WTC11 (cell line): Measurements from ENCODE around the gene CEP57L1. TPM values are rescaled to one million over a fixed set of nuclear protein-coding genes. Genes with fewer than 3 reads are reported as not detected.

Source experiments
- ATAC-seq: fragments of 200-7000 bp; cut with Tn5 transposase; 2 replicates; pipeline ENCODE4 v1.10.0; 2021; ENCODE audit warnings: mild to moderate bottlenecking, moderate library complexity
- CTCF ChIA-PET: fragments of 300-600 bp; sonication (Branson Sonifier 250); formaldehyde crosslinking; loops from one replicate; lab custom pipeline; 2021; ENCODE audit warnings: antibody characterized with exemption; lab: Charles Lee
- POLR2A ChIA-PET: fragments of 350-600 bp; sonication (Branson Sonifier 250); formaldehyde crosslinking; loops from one replicate; lab custom pipeline; 2021; ENCODE audit warnings: antibody characterized with exemption; lab: Charles Lee
- DNase-seq: peaks from one replicate; pipeline ENCODE4 v3.0.0; 2021; ENCODE audit warnings: low spot score
- H3K27ac Mint-ChIP-seq: 2 replicates; pipeline ENCODE4 v1.8.0; 2021; ENCODE audit warnings: mixed read lengths
- H3K27me3 Mint-ChIP-seq: 2 replicates; pipeline ENCODE4 v1.8.0; 2021; ENCODE audit warnings: low read depth, mild to moderate bottlenecking, moderate library complexity, mixed read lengths
- H3K36me3 Mint-ChIP-seq: 2 replicates; pipeline ENCODE4 v1.8.0; 2021; ENCODE audit warnings: mixed read lengths
- H3K4me1 Mint-ChIP-seq: 2 replicates; pipeline ENCODE4 v1.8.0; 2022; ENCODE audit warnings: mixed read lengths
- H3K4me3 Mint-ChIP-seq: 2 replicates; pipeline ENCODE4 v1.8.0; 2021; ENCODE audit warnings: mild to moderate bottlenecking, moderate library complexity, mixed read lengths
- H3K9me3 Mint-ChIP-seq: 2 replicates; pipeline ENCODE4 v1.8.0; 2021; ENCODE audit warnings: mixed read lengths
- CBFB ChIP-seq: sonication (generic); formaldehyde crosslinking; IDR thresholded peaks from 2 replicates; pipeline ENCODE4 v1.8.1; 2022; ENCODE audit warnings: mild to moderate bottlenecking, low read depth, missing genetic modification reagents
- ELF4 ChIP-seq: sonication (generic); formaldehyde crosslinking; IDR thresholded peaks from 2 replicates; pipeline ENCODE4 v1.8.1; 2022; ENCODE audit warnings: low read depth, mild to moderate bottlenecking, moderate library complexity, missing genetic modification reagents
- FOXK1 ChIP-seq: sonication (generic); formaldehyde crosslinking; IDR thresholded peaks from 2 replicates; pipeline ENCODE4 v1.8.0; 2022; ENCODE audit warnings: mild to moderate bottlenecking, moderate library complexity, missing genetic modification reagents
- GABPB1 ChIP-seq: sonication (generic); formaldehyde crosslinking; IDR thresholded peaks from 2 replicates; pipeline ENCODE4 v1.8.1; 2023; ENCODE audit warnings: mild to moderate bottlenecking, missing genetic modification reagents
- GRHL2 ChIP-seq: fragments of 250-450 bp; sonication (Bioruptor Pico); IDR thresholded peaks from 2 replicates; pipeline ENCODE4 v1.8.0; 2022; ENCODE audit warnings: mild to moderate bottlenecking, moderate library complexity; ENCODE audit not compliant: insufficient replicate concordance, severe bottlenecking
- GTF2I ChIP-seq: fragments of 250-450 bp; sonication (Bioruptor Pico); conservative IDR thresholded peaks from 2 replicates; pipeline ENCODE4 v1.4.0; 2021; ENCODE audit warnings: mild to moderate bottlenecking
- NFYB ChIP-seq: sonication (generic); formaldehyde crosslinking; conservative IDR thresholded peaks from 2 replicates; pipeline ENCODE4 v1.8.0; 2022; ENCODE audit warnings: low read depth, missing genetic modification reagents
- NR1H2 ChIP-seq: sonication (generic); formaldehyde crosslinking; IDR thresholded peaks from 2 replicates; pipeline ENCODE4 v1.9.0; 2021; ENCODE audit warnings: mild to moderate bottlenecking, moderate library complexity, missing genetic modification reagents
- NR2C2 ChIP-seq: sonication (generic); formaldehyde crosslinking; IDR thresholded peaks from 2 replicates; pipeline ENCODE4 v1.8.0; 2022; ENCODE audit warnings: mild to moderate bottlenecking, missing genetic modification reagents
- NR3C1 ChIP-seq: sonication (generic); formaldehyde crosslinking; conservative IDR thresholded peaks from 2 replicates; pipeline ENCODE4 v1.8.1; 2023; ENCODE audit warnings: low read depth, mild to moderate bottlenecking, missing genetic modification reagents
- PRRX2 ChIP-seq: fragments of 250-450 bp; sonication (Bioruptor Pico); IDR thresholded peaks from 2 replicates; pipeline ENCODE4 v1.8.0; 2021; ENCODE audit warnings: mild to moderate bottlenecking
- SMAD4 ChIP-seq: sonication (generic); formaldehyde crosslinking; IDR thresholded peaks from 2 replicates; pipeline ENCODE4 v1.8.0; 2022; ENCODE audit warnings: mild to moderate bottlenecking, missing genetic modification reagents
- TCF7 ChIP-seq: sonication (generic); formaldehyde crosslinking; IDR thresholded peaks from 2 replicates; pipeline ENCODE4 v1.8.0; 2022; ENCODE audit warnings: mild to moderate bottlenecking, low read depth, missing genetic modification reagents, moderate library complexity
- TEAD1 ChIP-seq: sonication (generic); formaldehyde crosslinking; IDR thresholded peaks from 2 replicates; pipeline ENCODE4 v1.8.0; 2022; ENCODE audit warnings: mild to moderate bottlenecking, missing genetic modification reagents
- USF1 ChIP-seq: sonication (generic); formaldehyde crosslinking; IDR thresholded peaks from 2 replicates; pipeline ENCODE4 v1.8.0; 2022; ENCODE audit warnings: mild to moderate bottlenecking, missing genetic modification reagents
- USF2 ChIP-seq: sonication (generic); formaldehyde crosslinking; IDR thresholded peaks from 2 replicates; pipeline ENCODE4 v1.8.1; 2023; ENCODE audit warnings: mild to moderate bottlenecking, missing genetic modification reagents, moderate library complexity
- ZNF121 ChIP-seq: sonication (generic); formaldehyde crosslinking; IDR thresholded peaks from 2 replicates; pipeline ENCODE4 v1.8.0; 2023; ENCODE audit warnings: missing genetic modification reagents
- ZNF263 ChIP-seq: sonication (generic); formaldehyde crosslinking; IDR thresholded peaks from 2 replicates; pipeline ENCODE4 v1.8.1; 2022; ENCODE audit warnings: low read depth, mild to moderate bottlenecking, moderate library complexity, missing genetic modification reagents
- ZNF512 ChIP-seq: sonication (generic); formaldehyde crosslinking; IDR thresholded peaks from 2 replicates; pipeline ENCODE4 v1.8.1; 2022; ENCODE audit warnings: missing genetic modification reagents, borderline replicate concordance
- total RNA-seq: library from RNA; stranded (reverse); gene quantifications from 3 replicates; pipeline ENCODE4 v1.2.3, GENCODE V29; 2021
- TF ChIP-seq, protein P1 (sequence below): sonication (generic); formaldehyde crosslinking; IDR thresholded peaks from 2 replicates; pipeline ENCODE4 v1.8.0; 2022; ENCODE audit warnings: missing genetic modification reagents
- TF ChIP-seq, protein P2 (sequence below): sonication (generic); formaldehyde crosslinking; IDR thresholded peaks from 2 replicates; pipeline ENCODE4 v1.8.1; 2023; ENCODE audit warnings: mild to moderate bottlenecking, missing genetic modification reagents

CEP57L1 gene
- total RNA-seq, 1 experiment from 2014 or later = 13.1 TPM

DNA sequence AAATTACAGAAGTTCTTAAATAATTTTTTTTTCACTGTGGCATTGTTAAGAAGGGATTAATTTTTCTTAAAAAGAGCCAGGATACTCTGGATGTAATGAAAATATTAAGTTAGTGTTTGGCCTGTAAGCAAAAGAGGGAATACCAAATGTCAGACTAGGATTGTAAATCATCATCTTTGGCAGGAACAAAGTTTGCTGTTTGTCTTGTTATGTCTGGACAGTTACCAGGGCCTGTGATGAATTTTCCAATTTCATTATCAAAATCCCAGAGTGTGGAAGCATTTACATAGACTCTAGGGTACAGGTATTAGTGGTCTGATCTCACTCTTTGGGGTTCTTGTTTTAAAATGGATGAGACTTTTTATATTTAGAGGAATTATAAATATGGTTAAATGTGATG, 26.1 kb downstream of the CEP57L1 start (continued):
- TF ChIP-seq, protein P1, sequence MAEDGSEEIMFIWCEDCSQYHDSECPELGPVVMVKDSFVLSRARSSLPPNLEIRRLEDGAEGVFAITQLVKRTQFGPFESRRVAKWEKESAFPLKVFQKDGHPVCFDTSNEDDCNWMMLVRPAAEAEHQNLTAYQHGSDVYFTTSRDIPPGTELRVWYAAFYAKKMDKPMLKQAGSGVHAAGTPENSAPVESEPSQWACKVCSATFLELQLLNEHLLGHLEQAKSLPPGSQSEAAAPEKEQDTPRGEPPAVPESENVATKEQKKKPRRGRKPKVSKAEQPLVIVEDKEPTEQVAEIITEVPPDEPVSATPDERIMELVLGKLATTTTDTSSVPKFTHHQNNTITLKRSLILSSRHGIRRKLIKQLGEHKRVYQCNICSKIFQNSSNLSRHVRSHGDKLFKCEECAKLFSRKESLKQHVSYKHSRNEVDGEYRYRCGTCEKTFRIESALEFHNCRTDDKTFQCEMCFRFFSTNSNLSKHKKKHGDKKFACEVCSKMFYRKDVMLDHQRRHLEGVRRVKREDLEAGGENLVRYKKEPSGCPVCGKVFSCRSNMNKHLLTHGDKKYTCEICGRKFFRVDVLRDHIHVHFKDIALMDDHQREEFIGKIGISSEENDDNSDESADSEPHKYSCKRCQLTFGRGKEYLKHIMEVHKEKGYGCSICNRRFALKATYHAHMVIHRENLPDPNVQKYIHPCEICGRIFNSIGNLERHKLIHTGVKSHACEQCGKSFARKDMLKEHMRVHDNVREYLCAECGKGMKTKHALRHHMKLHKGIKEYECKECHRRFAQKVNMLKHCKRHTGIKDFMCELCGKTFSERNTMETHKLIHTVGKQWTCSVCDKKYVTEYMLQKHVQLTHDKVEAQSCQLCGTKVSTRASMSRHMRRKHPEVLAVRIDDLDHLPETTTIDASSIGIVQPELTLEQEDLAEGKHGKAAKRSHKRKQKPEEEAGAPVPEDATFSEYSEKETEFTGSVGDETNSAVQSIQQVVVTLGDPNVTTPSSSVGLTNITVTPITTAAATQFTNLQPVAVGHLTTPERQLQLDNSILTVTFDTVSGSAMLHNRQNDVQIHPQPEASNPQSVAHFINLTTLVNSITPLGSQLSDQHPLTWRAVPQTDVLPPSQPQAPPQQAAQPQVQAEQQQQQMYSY (CRISPR knock-in tag) = no peak
- no peak for TF ChIP-seq NR3C1 (CRISPR knock-in tag)
- TF ChIP-seq TEAD1 (CRISPR knock-in tag) = no peak
- TF ChIP-seq USF2 (CRISPR knock-in tag) = no peak
- TF ChIP-seq NFYB (CRISPR knock-in tag) = no peak
- TF ChIP-seq, protein P2, sequence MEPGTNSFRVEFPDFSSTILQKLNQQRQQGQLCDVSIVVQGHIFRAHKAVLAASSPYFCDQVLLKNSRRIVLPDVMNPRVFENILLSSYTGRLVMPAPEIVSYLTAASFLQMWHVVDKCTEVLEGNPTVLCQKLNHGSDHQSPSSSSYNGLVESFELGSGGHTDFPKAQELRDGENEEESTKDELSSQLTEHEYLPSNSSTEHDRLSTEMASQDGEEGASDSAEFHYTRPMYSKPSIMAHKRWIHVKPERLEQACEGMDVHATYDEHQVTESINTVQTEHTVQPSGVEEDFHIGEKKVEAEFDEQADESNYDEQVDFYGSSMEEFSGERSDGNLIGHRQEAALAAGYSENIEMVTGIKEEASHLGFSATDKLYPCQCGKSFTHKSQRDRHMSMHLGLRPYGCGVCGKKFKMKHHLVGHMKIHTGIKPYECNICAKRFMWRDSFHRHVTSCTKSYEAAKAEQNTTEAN (CRISPR knock-in tag) = no peak
- TF ChIP-seq NR1H2 = no peak

DNA sequence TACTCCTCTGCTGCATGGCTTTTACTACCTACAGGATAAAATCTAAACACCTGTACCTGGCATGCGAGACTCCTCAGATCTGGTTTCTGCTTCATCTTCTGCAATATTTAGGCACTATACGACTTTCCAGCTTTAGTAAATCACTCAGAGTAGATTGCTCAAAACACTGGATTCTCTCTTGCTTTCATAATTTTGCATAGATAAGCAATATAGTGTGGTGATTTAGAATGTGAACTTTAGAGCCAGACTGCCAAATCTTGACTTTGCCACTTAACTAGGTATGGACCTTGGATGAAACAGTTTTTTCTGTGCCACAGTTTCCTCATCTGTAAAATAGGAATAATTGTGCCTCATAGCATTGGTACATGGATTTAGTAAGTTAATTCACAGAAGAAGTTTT, 28.9 kb downstream of the CEP57L1 start:
- Mint-ChIP-seq H3K27ac (no peak overlapping the region), H3K9me3 (no peaks in the 10 kb centered on the region), H3K27me3 (no peaks in the 10 kb centered on the region), H3K4me3 (no peak overlapping the region), H3K36me3 (no peaks in the 10 kb centered on the region), H3K4me1 (no peaks in the 10 kb centered on the region)
- DNase-seq = no peak
- no peak for ATAC-seq
- ChIA-PET CTCF (no interaction called here), POLR2A (no interaction called here)
- no peak for TF ChIP-seq TEAD1 (CRISPR knock-in tag)
- no peak for TF ChIP-seq GRHL2 (CRISPR knock-in tag)
- TF ChIP-seq PRRX2 = no peak
- TF ChIP-seq ZNF512 (CRISPR knock-in tag) = no peak
- TF ChIP-seq CBFB = no peak
- no peak for TF ChIP-seq NR2C2 (CRISPR knock-in tag)
- TF ChIP-seq USF1 (CRISPR knock-in tag) = no peak
- TF ChIP-seq GTF2I (CRISPR knock-in tag) = no peak
- TF ChIP-seq ELF4 (CRISPR knock-in tag) = no peak
- no peak for TF ChIP-seq ZNF263
- no peak for TF ChIP-seq ZNF121 (CRISPR knock-in tag)
- TF ChIP-seq FOXK1 = no peak
- no peak for TF ChIP-seq GABPB1 (CRISPR knock-in tag)
- no peak for TF ChIP-seq TCF7 (CRISPR knock-in tag)
- no peak for TF ChIP-seq SMAD4 (CRISPR knock-in tag)
